Bronchial epithelial cell (primary cell): ENCODE data around the gene ZNF791. TPM values are rescaled to one million over a fixed set of nuclear protein-coding genes. Genes with fewer than 3 reads are reported as not detected.
"Not testable (repeated sequence)": the region's sequence is repeated elsewhere in the genome, so short reads cannot be mapped to it uniquely, and the experiment has no call there.

Source experiments
- DNase-seq: peaks from one replicate; pipeline ENCODE4 v3.0.0-alpha.2; 2010; ENCODE audit warnings: low read depth
- FAIRE-seq: peaks from 2 replicates; lab custom pipeline; 2011; peaks lifted over from hg19 to GRCh38; lab: Jason Lieb, UNC
- H3K27me3 ChIP-seq: 2 replicates; pipeline ENCODE4 v1.5.1; 2011; ENCODE audit warnings: low read length; ENCODE audit not compliant: control insufficient read depth, insufficient read depth
- H3K36me3 ChIP-seq: 2 replicates; pipeline ENCODE4 v1.5.1; 2011; ENCODE audit warnings: low read length; ENCODE audit not compliant: control insufficient read depth, insufficient read depth
- H3K4me3 ChIP-seq: 2 replicates; pipeline ENCODE4 v1.5.1; 2011; ENCODE audit warnings: mild to moderate bottlenecking, low read depth, low read length, control low read depth
- total RNA-seq: library from RNA; depleted of rRNA; stranded (reverse); fragments of >200 nt; gene quantifications from 2 replicates; pipeline ENCODE4 v1.2.1, GENCODE V29; 2014
- TF ChIP-seq, protein P1 (sequence below): IDR thresholded peaks from 2 replicates; pipeline ENCODE4 v1.5.1; 2011; ENCODE audit warnings: mild to moderate bottlenecking, moderate library complexity, low read length, control low read depth, inconsistent platforms; ENCODE audit not compliant: insufficient read depth, severe bottlenecking

The ZNF791 gene
- total RNA-seq, 1 donor from 2014 or later, result 11.1 TPM

DNA sequence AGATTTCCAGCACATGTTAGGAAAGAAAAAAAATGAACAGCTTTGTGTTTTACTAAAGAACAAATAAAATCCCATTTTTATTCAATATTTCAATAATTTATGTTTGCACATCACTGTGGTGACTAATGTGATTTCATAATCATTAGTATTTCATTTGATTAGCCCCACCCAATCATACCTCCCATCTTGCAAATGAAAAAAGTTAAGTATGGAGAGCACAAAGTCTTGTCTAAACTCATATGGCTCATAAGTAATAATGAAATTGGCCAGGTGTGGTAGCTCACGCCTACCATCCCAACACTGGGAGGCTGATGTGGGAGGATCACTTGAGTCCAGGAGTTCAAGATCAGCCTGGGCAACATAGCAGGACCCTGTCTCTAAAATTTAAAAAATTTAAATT, 3.9 kb upstream of the ZNF791 start:
- Histone ChIP-seq H3K4me3 (no peak overlapping the region), H3K36me3 (peaks cover 5% of the 10 kb centered on the region), H3K27me3 (no peaks in the 10 kb centered on the region)
- DNase-seq, result peak; percentile 56
- TF ChIP-seq, protein P1, sequence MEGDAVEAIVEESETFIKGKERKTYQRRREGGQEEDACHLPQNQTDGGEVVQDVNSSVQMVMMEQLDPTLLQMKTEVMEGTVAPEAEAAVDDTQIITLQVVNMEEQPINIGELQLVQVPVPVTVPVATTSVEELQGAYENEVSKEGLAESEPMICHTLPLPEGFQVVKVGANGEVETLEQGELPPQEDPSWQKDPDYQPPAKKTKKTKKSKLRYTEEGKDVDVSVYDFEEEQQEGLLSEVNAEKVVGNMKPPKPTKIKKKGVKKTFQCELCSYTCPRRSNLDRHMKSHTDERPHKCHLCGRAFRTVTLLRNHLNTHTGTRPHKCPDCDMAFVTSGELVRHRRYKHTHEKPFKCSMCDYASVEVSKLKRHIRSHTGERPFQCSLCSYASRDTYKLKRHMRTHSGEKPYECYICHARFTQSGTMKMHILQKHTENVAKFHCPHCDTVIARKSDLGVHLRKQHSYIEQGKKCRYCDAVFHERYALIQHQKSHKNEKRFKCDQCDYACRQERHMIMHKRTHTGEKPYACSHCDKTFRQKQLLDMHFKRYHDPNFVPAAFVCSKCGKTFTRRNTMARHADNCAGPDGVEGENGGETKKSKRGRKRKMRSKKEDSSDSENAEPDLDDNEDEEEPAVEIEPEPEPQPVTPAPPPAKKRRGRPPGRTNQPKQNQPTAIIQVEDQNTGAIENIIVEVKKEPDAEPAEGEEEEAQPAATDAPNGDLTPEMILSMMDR, result no peak
- FAIRE-seq, result no peak

DNA sequence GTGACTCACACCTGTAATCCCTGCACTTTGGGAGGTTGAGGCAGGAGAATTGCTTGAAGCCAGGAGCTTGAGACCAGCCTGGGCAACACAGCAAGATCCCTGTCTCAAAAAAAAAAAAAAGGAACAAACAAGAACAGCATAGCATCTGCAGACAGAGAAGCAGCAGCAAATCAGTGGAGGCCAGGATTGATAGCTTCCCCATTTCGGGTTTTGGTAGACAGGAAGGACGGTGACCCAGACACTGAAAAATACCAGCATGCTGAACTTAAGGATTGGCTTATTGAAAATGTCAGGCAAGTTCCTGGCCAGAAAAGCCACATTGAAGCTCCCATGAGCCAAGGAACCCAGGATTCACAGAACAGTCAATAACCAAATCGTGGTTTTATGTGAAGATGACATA, 3.1 kb upstream of the ZNF791 start:
- DNase-seq (no peak), FAIRE-seq (no peak)
- Histone ChIP-seq H3K27me3 (no peaks in the 10 kb centered on the region), H3K36me3 (peaks cover 5% of the 10 kb centered on the region), H3K4me3 (no peak overlapping the region)
- TF ChIP-seq, protein P1, result no peak

DNA sequence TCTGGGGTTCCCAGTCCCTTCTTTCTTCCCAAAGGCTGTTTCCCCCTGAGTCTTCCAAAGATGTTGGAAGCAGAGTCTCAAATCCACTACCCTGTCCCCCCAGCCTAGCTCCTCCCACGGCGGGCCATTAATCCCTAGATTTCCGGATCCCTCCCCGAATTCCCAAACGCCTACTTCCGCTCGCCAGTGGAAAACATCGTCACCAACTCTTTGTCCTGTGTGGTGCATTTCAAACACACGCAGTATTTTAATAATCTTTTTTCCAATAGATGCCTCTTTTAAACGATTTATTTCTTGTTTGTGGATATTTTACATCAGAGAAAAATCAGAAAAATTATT, 610 bp downstream of the ZNF791 start:
- no peak for FAIRE-seq

DNA sequence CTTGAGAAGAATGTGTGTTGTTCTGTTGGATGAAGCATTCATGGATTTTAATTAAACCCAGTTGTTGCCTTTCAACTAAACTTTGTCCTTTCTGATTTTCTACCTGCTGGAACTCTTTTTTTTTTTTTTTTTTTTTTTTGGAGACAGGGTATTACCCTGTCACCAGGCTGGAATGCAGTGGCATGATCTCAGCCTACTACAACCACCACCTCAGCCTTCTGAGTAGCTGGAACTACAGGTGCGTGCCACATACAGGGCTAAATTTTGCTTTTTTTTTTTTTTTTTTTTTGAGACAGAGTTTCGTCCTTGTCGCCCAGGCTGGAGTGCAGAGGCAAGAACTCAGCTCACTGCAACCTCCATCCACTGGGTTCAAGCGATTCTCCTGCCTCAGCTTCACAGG, 6.9 kb downstream of the ZNF791 start:
- no peak for DNase-seq
- H3K27me3 ChIP-seq, result no peaks in the 10 kb centered on the region
- peaks cover 5% of the 10 kb centered on the region for H3K36me3 ChIP-seq
- no peak overlapping the region for H3K4me3 ChIP-seq
- no peak for FAIRE-seq
- TF ChIP-seq, protein P1, result no peak

More for the DNA sequence above, 610 bp downstream of the ZNF791 start:
- Histone ChIP-seq H3K4me3 (peak overlapping the region; percentile 82), H3K36me3 (peaks cover 9% of the 10 kb centered on the region), H3K27me3 (no peaks in the 10 kb centered on the region)
- peak; percentile 50 for DNase-seq
- TF ChIP-seq, protein P1, result no peak

DNA sequence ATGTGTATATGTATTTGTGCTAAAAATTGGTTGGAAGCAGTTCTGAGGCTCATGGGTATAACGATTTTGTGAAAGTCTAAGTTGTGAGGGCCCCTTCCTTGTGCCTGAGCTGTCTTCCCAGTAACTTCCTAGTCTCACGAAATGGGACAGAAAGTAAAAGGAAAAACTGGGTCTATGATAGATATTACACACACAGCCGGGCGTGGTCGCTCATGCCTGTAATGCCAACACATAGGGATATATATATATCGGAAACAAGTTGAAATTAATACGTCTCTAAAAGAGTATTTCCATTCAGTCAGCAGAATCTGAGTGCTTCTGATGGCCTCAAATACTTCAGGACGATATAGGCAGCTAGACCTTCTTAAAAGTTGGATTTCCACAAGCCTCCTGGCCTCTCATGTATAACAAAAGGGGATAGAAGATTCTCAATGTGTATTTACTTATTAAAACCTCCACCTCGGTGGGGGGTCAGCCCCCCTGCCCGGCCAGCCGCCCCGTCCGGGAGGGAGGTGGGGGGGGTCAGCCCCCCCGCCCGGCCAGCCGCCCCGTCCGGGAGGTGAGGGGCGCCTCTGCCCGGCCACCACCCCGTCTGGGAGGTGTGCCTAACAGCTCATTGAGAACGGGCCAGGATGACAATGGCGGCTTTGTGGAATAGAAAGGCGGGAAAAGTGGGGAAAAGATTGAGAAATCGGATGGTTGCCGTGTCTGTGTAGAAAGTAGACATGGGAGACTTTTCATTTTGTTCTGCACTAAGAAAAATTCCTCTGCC, 10.7 kb downstream of the ZNF791 start:
- H3K4me3 ChIP-seq, DNase-seq, FAIRE-seq, H3K36me3 ChIP-seq, H3K27me3 ChIP-seq: not testable (repeated sequence)

DNA sequence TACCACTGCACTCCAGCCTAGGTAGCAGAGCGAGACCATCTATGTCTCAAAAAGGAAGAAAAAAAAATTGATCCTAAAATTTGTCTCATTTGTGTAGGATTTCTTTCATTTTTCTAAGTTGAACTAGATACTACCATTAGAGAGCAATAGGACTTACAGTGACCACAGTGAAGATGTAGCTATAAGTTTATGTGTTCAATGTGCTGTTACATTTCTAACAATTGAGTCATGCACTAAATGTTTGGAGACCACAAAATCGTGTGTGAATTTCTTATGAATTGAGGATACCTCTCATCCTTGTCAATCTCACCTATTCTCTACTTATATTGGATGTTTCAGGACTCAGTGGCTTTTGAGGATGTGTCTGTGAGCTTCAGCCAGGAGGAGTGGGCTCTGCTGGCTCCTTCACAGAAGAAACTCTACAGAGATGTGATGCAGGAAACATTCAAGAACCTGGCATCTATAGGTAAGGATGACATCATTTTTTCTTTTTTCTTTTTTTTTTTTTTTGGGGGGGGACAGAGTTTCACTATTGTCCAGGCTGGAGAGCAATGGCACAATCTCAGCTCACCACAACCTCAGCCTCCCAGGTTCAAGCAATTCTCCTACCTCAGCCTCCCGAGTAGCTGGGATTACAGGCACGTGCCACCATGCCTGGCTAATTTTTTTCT, 12.8 kb downstream of the ZNF791 start:
- TF ChIP-seq, protein P1, result no peak
- Histone ChIP-seq H3K36me3 (peaks cover 16% of the 10 kb centered on the region), H3K27me3 (no peaks in the 10 kb centered on the region), H3K4me3 (no peak overlapping the region)
- DNase-seq (no peak), FAIRE-seq (no peak)
